Measurements from ENCODE around the gene KLHL30. TPM values are rescaled to one million over a fixed set of nuclear protein-coding genes. Genes with fewer than 3 reads are reported as not detected.
A peak's percentile ranks its signal among the peaks of the same experiment; 100 is the strongest.

The KLHL30 gene
- total RNA-seq: 1 to 10 TPM in 1 of 4 donors, under 1 TPM in 1, not detected in 2; 0.14 to 5.6 TPM

- Histone ChIP-seq H3K9me3 (no peaks in the 10 kb centered on the region), H3K4me1 (peaks cover 7 to 33% (median 26%) of the 10 kb centered on the region in 4 donors), H3K4me3 (peak within 1 kb of the TSS in 1 of 4 donors; percentile 1), H3K27ac (no peak within 1 kb of the TSS), H3K27me3 (peaks cover 5% of the 10 kb centered on the region), H3K36me3 (no peaks in the 10 kb centered on the region)
- no peak for TF ChIP-seq EP300 (IDR thresholded peaks at IDR 0.05; ENCODE audit: low read depth)
- no peak for TF ChIP-seq POLR2AphosphoS5 (IDR thresholded peaks at IDR 0.05)
- TF ChIP-seq POLR2A (IDR thresholded peaks at IDR 0.05): no peak
- TF ChIP-seq, protein P1, sequence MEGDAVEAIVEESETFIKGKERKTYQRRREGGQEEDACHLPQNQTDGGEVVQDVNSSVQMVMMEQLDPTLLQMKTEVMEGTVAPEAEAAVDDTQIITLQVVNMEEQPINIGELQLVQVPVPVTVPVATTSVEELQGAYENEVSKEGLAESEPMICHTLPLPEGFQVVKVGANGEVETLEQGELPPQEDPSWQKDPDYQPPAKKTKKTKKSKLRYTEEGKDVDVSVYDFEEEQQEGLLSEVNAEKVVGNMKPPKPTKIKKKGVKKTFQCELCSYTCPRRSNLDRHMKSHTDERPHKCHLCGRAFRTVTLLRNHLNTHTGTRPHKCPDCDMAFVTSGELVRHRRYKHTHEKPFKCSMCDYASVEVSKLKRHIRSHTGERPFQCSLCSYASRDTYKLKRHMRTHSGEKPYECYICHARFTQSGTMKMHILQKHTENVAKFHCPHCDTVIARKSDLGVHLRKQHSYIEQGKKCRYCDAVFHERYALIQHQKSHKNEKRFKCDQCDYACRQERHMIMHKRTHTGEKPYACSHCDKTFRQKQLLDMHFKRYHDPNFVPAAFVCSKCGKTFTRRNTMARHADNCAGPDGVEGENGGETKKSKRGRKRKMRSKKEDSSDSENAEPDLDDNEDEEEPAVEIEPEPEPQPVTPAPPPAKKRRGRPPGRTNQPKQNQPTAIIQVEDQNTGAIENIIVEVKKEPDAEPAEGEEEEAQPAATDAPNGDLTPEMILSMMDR (IDR thresholded peaks at IDR 0.05): no peak
- 57% methylated on average over 16 of the region's 22 CpGs; no CpG with 5 or more reads in 1 of the 2 donors for WGBS, 2 donors (ENCODE audit: low coverage in 1 of 2)
- DNase-seq: no peak
- intact Hi-C loops (cut with DNase I; ENCODE audit: low total_unique reads): no loop called here
- in situ Hi-C loops (cut with MboI; ENCODE audit: low pct_ligation_motif_present in 1 of 4, low pct_unique_long_range_greater_than_20kb in 1 of 4, low sequenced_read_pairs in 3 of 4): no loop called here
Measured at GRCh38 chr2:238138331-238139195, at the start of gene KLHL30. TSS of gene KLHL30 (plus strand) at chr2:238138668. CDS start at chr2:238140755, 2,087 bp downstream.

GRCh38 chr2:238090887-238091286 is 47.6 kb upstream of the KLHL30 start:
- in situ Hi-C loops (cut with MboI; ENCODE audit: low pct_ligation_motif_present in 1 of 4, low pct_unique_long_range_greater_than_20kb in 1 of 4, low sequenced_read_pairs in 3 of 4) (no loop called here), intact Hi-C loops (cut with DNase I; ENCODE audit: low total_unique reads) (no loop called here)
- DNase-seq: no peak
- Histone ChIP-seq H3K4me3 (no peak overlapping the region), H3K36me3 (no peaks in the 10 kb centered on the region), H3K27ac (no peak overlapping the region), H3K27me3 (no peaks in the 10 kb centered on the region), H3K9me3 (no peaks in the 10 kb centered on the region), H3K4me1 (no peaks in the 10 kb centered on the region)
- TF ChIP-seq POLR2A (IDR thresholded peaks at IDR 0.05) (no peak), EP300 (IDR thresholded peaks at IDR 0.05; ENCODE audit: low read depth) (no peak), POLR2AphosphoS5 (IDR thresholded peaks at IDR 0.05) (no peak)
- TF ChIP-seq, protein P1 (IDR thresholded peaks at IDR 0.05): no peak
- 94% methylated on average over 4 of the region's 4 CpGs; no CpG with 5 or more reads in 1 of the 2 donors for WGBS, 2 donors (ENCODE audit: low coverage in 1 of 2)

- intact Hi-C loops (cut with DNase I; ENCODE audit: low total_unique reads) (no loop called here), in situ Hi-C loops (cut with MboI; ENCODE audit: low pct_ligation_motif_present in 1 of 4, low pct_unique_long_range_greater_than_20kb in 1 of 4, low sequenced_read_pairs in 3 of 4) (no loop called here)
- no peak for DNase-seq
- no peaks in the 10 kb centered on the region for H3K4me1 ChIP-seq
- TF ChIP-seq EP300 (IDR thresholded peaks at IDR 0.05; ENCODE audit: low read depth) (no peak), POLR2A (IDR thresholded peaks at IDR 0.05) (no peak), POLR2AphosphoS5 (IDR thresholded peaks at IDR 0.05) (no peak)
- TF ChIP-seq, protein P1 (IDR thresholded peaks at IDR 0.05): no peak
- H3K4me3 ChIP-seq: no peak overlapping the region
- no peaks in the 10 kb centered on the region for H3K36me3 ChIP-seq
- no peak overlapping the region for H3K27ac ChIP-seq
- H3K9me3 ChIP-seq: no peaks in the 10 kb centered on the region
- no peaks in the 10 kb centered on the region for H3K27me3 ChIP-seq
- 89 to 95% methylated on average over 7 to 16 of the region's 16 CpGs for WGBS, 2 donors (ENCODE audit: low coverage in 1 of 2)
Measured at GRCh38 chr2:238091436-238092060, 46.9 kb upstream of the KLHL30 start.

- Histone ChIP-seq H3K4me1 (no peaks in the 10 kb centered on the region), H3K4me3 (no peak overlapping the region), H3K27ac (no peak overlapping the region), H3K36me3 (no peaks in the 10 kb centered on the region), H3K27me3 (no peaks in the 10 kb centered on the region), H3K9me3 (no peaks in the 10 kb centered on the region)
- intact Hi-C loops (cut with DNase I; ENCODE audit: low total_unique reads) (no loop called here), in situ Hi-C loops (cut with MboI; ENCODE audit: low pct_ligation_motif_present in 1 of 4, low pct_unique_long_range_greater_than_20kb in 1 of 4, low sequenced_read_pairs in 3 of 4) (no loop called here)
- no peak for TF ChIP-seq POLR2AphosphoS5 (IDR thresholded peaks at IDR 0.05)
- no peak for DNase-seq
- WGBS, 2 donors (ENCODE audit: low coverage in 1 of 2): 95% methylated on average over 12 of the region's 12 CpGs; no CpG with 5 or more reads in 1 of the 2 donors
Measured at GRCh38 chr2:238092486-238093035, 45.9 kb upstream of the KLHL30 start.

Data from transverse colon (tissue), 4 donors.